ENCODE results near the gene FARP1. TPM values are rescaled to one million over a fixed set of nuclear protein-coding genes. Genes with fewer than 3 reads are reported as not detected.

Gene FARP1
- total and polyA plus RNA-seq, 7 donors = 6.9 to 96.4 (median 32.9) TPM

GRCh38 chr13:98098516-98098915 lies 44.4 kb upstream of the FARP1 start:
- intact Hi-C loops (cut with DNase I) = no loop called here
- 87 to 93% methylated on average over 7 of the region's 7 CpGs for WGBS, 2 donors
- Histone ChIP-seq H3K27me3 (no peaks in the 10 kb centered on the region), H3K36me3 (no peaks in the 10 kb centered on the region), H3K4me1 (no peaks in the 10 kb centered on the region), H3K4me3 (no peak overlapping the region), H3K9me3 (no peaks in the 10 kb centered on the region), H3K27ac (no peak overlapping the region)
- TF ChIP-seq EP300 (IDR thresholded peaks at IDR 0.05) (no peak), POLR2A (IDR thresholded peaks at IDR 0.05) (no peak), POLR2AphosphoS5 (IDR thresholded peaks at IDR 0.05) (no peak)
- TF ChIP-seq, protein P1, sequence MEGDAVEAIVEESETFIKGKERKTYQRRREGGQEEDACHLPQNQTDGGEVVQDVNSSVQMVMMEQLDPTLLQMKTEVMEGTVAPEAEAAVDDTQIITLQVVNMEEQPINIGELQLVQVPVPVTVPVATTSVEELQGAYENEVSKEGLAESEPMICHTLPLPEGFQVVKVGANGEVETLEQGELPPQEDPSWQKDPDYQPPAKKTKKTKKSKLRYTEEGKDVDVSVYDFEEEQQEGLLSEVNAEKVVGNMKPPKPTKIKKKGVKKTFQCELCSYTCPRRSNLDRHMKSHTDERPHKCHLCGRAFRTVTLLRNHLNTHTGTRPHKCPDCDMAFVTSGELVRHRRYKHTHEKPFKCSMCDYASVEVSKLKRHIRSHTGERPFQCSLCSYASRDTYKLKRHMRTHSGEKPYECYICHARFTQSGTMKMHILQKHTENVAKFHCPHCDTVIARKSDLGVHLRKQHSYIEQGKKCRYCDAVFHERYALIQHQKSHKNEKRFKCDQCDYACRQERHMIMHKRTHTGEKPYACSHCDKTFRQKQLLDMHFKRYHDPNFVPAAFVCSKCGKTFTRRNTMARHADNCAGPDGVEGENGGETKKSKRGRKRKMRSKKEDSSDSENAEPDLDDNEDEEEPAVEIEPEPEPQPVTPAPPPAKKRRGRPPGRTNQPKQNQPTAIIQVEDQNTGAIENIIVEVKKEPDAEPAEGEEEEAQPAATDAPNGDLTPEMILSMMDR (IDR thresholded peaks at IDR 0.05) = no peak
- no peak for DNase-seq

DNA sequence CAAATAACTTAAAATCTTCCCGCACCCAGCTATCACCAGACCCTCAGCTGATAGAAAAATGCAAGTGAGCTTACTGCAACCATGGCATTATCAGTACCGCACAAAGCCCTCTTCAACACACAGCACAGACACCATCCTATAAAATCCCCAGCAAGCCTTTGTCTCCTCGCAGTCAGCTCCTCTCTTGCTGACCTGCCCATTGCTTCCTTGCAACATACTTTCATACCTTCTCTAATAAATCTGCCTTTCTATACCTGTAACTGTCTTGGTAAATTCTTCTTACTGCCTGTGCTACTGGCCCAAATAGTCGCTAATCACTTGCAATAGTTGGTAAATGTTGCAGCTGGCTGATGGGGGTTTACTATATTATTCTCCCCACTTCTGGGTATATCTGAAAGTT lies 43.3 kb upstream of the FARP1 start:
- Histone ChIP-seq H3K4me1 (no peaks in the 10 kb centered on the region), H3K36me3 (no peaks in the 10 kb centered on the region), H3K27me3 (no peaks in the 10 kb centered on the region), H3K9me3 (no peaks in the 10 kb centered on the region), H3K4me3 (no peak overlapping the region), H3K27ac (no peak overlapping the region)
- WGBS, 2 donors = 94 to 96% methylated on average over 4 of the region's 4 CpGs
- intact Hi-C loops (cut with DNase I) = no loop called here
- DNase-seq = no peak
- no peak for TF ChIP-seq POLR2AphosphoS5 (IDR thresholded peaks at IDR 0.05)
- no peak for TF ChIP-seq POLR2A (IDR thresholded peaks at IDR 0.05)
- TF ChIP-seq, protein P1 (IDR thresholded peaks at IDR 0.05) = no peak
- TF ChIP-seq EP300 (IDR thresholded peaks at IDR 0.05) = no peak

- H3K36me3 ChIP-seq = no peaks in the 10 kb centered on the region
- H3K9me3 ChIP-seq = no peaks in the 10 kb centered on the region
- WGBS, 2 donors = 64 to 89% methylated on average over 10 of the region's 10 CpGs
- H3K27ac ChIP-seq = no peak overlapping the region
- no peak for DNase-seq
- TF ChIP-seq POLR2AphosphoS5 (IDR thresholded peaks at IDR 0.05) = no peak
- TF ChIP-seq EP300 (IDR thresholded peaks at IDR 0.05) = no peak
- TF ChIP-seq, protein P1 (IDR thresholded peaks at IDR 0.05) = no peak
- TF ChIP-seq POLR2A (IDR thresholded peaks at IDR 0.05) = no peak
- intact Hi-C loops (cut with DNase I) = no loop called here
- no peaks in the 10 kb centered on the region for H3K4me1 ChIP-seq
- no peaks in the 10 kb centered on the region for H3K27me3 ChIP-seq
- H3K4me3 ChIP-seq = no peak overlapping the region
Measured at GRCh38 chr13:98100481-98100880, 42.4 kb upstream of the FARP1 start.

DNA sequence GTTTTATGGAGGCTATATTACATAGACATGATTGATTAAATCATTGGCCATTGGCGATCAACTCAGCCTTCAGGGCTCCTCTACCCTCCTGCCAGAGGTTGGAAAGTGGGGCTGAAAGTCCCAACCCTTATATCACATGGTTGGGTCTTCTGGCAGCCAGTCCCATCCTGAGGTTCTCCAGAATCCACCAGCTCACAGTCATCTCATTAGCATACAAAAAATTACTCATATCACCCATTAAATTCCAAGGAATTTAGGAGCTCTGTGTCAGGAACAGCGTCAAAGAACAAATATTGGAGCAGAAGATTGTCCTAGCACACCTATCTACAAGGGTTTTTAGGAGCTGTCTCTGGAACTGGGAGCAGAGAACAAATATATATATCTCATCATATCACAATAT lies 39.4 kb upstream of the FARP1 start:
- DNase-seq = no peak
- H3K9me3 ChIP-seq = no peaks in the 10 kb centered on the region
- H3K27ac ChIP-seq = no peak overlapping the region
- H3K4me1 ChIP-seq = no peaks in the 10 kb centered on the region
- no peak for TF ChIP-seq POLR2AphosphoS5 (IDR thresholded peaks at IDR 0.05)
- TF ChIP-seq POLR2A (IDR thresholded peaks at IDR 0.05) = no peak
- TF ChIP-seq EP300 (IDR thresholded peaks at IDR 0.05) = no peak
- TF ChIP-seq, protein P1 (IDR thresholded peaks at IDR 0.05) = no peak
- intact Hi-C loops (cut with DNase I) = no loop called here
- WGBS, 2 donors = 89 to 93% methylated on average over 2 of the region's 2 CpGs
- no peak overlapping the region for H3K4me3 ChIP-seq
- H3K27me3 ChIP-seq = no peaks in the 10 kb centered on the region
- H3K36me3 ChIP-seq = no peaks in the 10 kb centered on the region

Data from sigmoid colon (tissue), 7 donors.